ENCODE measurements around the gene CDH4.
"Not testable (repeated sequence)": the region's sequence is repeated elsewhere in the genome, so short reads cannot be mapped to it uniquely, and the experiment has no call there.

The CDH4 gene

GRCh38 chr20:61424628-61425420, 172.8 kb downstream of the CDH4 start:
- Histone ChIP-seq H3K27me3 (ENCODE audit: low read depth, low read length) (no peaks in the 10 kb centered on the region), H3K36me3 (ENCODE audit: control insufficient read depth in 1 of 2, insufficient read depth in 2 of 2, low read length in 2 of 2) (no peaks in the 10 kb centered on the region), H3K9me3 (ENCODE audit: control insufficient read depth in 1 of 2, low read length in 2 of 2) (peaks cover 0 to 6% of the 10 kb centered on the region in 2 donors), H3K27ac (ENCODE audit: low read length) (no peak overlapping the region), H3K4me1 (ENCODE audit: control insufficient read depth in 1 of 2, insufficient read depth in 2 of 2, low read length in 2 of 2) (no peaks in the 10 kb centered on the region), H3K4me3 (ENCODE audit: low read depth in 1 of 2, low read length in 2 of 2) (no peak overlapping the region)

GRCh38 chr20:61425541-61425991, 173.5 kb downstream of the CDH4 start:
- not testable (repeated sequence) for H3K27ac ChIP-seq (ENCODE audit: low read length); H3K9me3 ChIP-seq (ENCODE audit: control insufficient read depth in 1 of 2, low read length in 2 of 2); H3K27me3 ChIP-seq (ENCODE audit: low read depth, low read length); H3K4me1 ChIP-seq (ENCODE audit: control insufficient read depth in 1 of 2, insufficient read depth in 2 of 2, low read length in 2 of 2); H3K36me3 ChIP-seq (ENCODE audit: control insufficient read depth in 1 of 2, insufficient read depth in 2 of 2, low read length in 2 of 2); H3K4me3 ChIP-seq (ENCODE audit: low read depth in 1 of 2, low read length in 2 of 2)

DNA sequence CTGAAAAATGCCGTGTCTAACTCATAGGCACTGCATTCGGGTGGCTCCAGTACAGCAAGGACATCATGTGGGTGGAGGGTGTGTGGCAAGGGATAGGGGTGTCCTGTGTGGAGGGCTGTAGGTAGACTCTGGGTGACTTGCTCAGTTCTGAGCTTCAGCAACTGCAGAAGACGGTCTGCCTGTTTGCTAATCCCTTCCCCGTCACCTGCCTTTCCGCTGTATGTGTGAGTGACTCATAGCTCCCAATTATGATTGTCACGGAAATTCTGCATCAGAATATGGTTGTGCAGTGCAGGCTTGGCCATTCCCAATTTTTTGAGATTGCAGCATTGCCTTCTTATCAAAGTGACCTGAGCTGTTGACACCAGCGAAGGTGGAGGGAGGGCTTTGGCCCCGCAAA, 174.3 kb downstream of the CDH4 start:
- Histone ChIP-seq H3K27ac (ENCODE audit: low read length) (no peak overlapping the region), H3K4me1 (ENCODE audit: control insufficient read depth in 1 of 2, insufficient read depth in 2 of 2, low read length in 2 of 2) (no peaks in the 10 kb centered on the region), H3K36me3 (ENCODE audit: control insufficient read depth in 1 of 2, insufficient read depth in 2 of 2, low read length in 2 of 2) (no peaks in the 10 kb centered on the region), H3K4me3 (ENCODE audit: low read depth in 1 of 2, low read length in 2 of 2) (no peak overlapping the region), H3K27me3 (ENCODE audit: low read depth, low read length) (no peaks in the 10 kb centered on the region), H3K9me3 (ENCODE audit: control insufficient read depth in 1 of 2, low read length in 2 of 2) (no peaks in the 10 kb centered on the region)

- H3K9me3 ChIP-seq (ENCODE audit: control insufficient read depth in 1 of 2, low read length in 2 of 2): no peaks in the 10 kb centered on the region
- no peaks in the 10 kb centered on the region for H3K4me1 ChIP-seq (ENCODE audit: control insufficient read depth in 1 of 2, insufficient read depth in 2 of 2, low read length in 2 of 2)
- no peak overlapping the region for H3K27ac ChIP-seq (ENCODE audit: low read length)
- H3K27me3 ChIP-seq (ENCODE audit: low read depth, low read length): no peaks in the 10 kb centered on the region
- H3K36me3 ChIP-seq (ENCODE audit: control insufficient read depth in 1 of 2, insufficient read depth in 2 of 2, low read length in 2 of 2): no peaks in the 10 kb centered on the region
- H3K4me3 ChIP-seq (ENCODE audit: low read depth in 1 of 2, low read length in 2 of 2): no peak overlapping the region
These were observed 177.6 kb downstream of the CDH4 start for GRCh38 chr20:61429458-61430227.

- H3K27ac ChIP-seq (ENCODE audit: low read length): no peak overlapping the region
- H3K9me3 ChIP-seq (ENCODE audit: control insufficient read depth in 1 of 2, low read length in 2 of 2): no peaks in the 10 kb centered on the region
- no peaks in the 10 kb centered on the region for H3K36me3 ChIP-seq (ENCODE audit: control insufficient read depth in 1 of 2, insufficient read depth in 2 of 2, low read length in 2 of 2)
- no peaks in the 10 kb centered on the region for H3K27me3 ChIP-seq (ENCODE audit: low read depth, low read length)
- H3K4me3 ChIP-seq (ENCODE audit: low read depth in 1 of 2, low read length in 2 of 2): no peak overlapping the region
- H3K4me1 ChIP-seq (ENCODE audit: control insufficient read depth in 1 of 2, insufficient read depth in 2 of 2, low read length in 2 of 2): no peaks in the 10 kb centered on the region
These were observed 178.2 kb downstream of the CDH4 start for GRCh38 chr20:61430228-61430624.

GRCh38 chr20:61433176-61433575, 181.1 kb downstream of the CDH4 start:
- no peaks in the 10 kb centered on the region for H3K9me3 ChIP-seq (ENCODE audit: control insufficient read depth in 1 of 2, low read length in 2 of 2)
- no peaks in the 10 kb centered on the region for H3K27me3 ChIP-seq (ENCODE audit: low read depth, low read length)
- H3K36me3 ChIP-seq (ENCODE audit: control insufficient read depth in 1 of 2, insufficient read depth in 2 of 2, low read length in 2 of 2): no peaks in the 10 kb centered on the region
- H3K4me1 ChIP-seq (ENCODE audit: control insufficient read depth in 1 of 2, insufficient read depth in 2 of 2, low read length in 2 of 2): no peaks in the 10 kb centered on the region
- no peak overlapping the region for H3K4me3 ChIP-seq (ENCODE audit: low read depth in 1 of 2, low read length in 2 of 2)
- H3K27ac ChIP-seq (ENCODE audit: low read length): no peak overlapping the region

GRCh38 chr20:61433816-61434215, 181.8 kb downstream of the CDH4 start:
- H3K4me3 ChIP-seq (ENCODE audit: low read depth in 1 of 2, low read length in 2 of 2): no peak overlapping the region
- no peaks in the 10 kb centered on the region for H3K27me3 ChIP-seq (ENCODE audit: low read depth, low read length)
- no peaks in the 10 kb centered on the region for H3K36me3 ChIP-seq (ENCODE audit: control insufficient read depth in 1 of 2, insufficient read depth in 2 of 2, low read length in 2 of 2)
- no peak overlapping the region for H3K27ac ChIP-seq (ENCODE audit: low read length)
- H3K9me3 ChIP-seq (ENCODE audit: control insufficient read depth in 1 of 2, low read length in 2 of 2): no peaks in the 10 kb centered on the region
- H3K4me1 ChIP-seq (ENCODE audit: control insufficient read depth in 1 of 2, insufficient read depth in 2 of 2, low read length in 2 of 2): no peaks in the 10 kb centered on the region

DNA sequence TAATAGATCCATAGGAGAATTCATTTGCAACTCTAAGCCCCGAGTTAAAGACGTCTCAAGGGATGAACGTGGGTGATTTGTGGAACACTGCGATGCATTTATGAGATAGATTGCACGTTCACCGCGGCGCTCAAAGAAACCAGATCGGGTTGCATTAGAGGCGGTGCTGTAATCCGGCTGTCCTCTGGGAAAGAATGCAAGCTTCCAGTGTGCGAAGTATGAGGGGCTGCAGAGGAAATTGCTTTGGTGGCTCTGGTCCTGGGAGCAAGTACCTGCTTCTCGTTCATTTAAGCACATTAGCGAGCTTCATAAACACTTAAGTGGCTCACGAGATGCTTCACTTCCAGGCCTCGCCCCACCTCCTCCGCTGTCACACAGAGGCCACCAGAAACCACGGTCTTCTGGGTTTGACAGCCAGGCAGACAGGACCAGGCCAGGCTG, 182.3 kb downstream of the CDH4 start:
- Histone ChIP-seq H3K4me1 (ENCODE audit: control insufficient read depth in 1 of 2, insufficient read depth in 2 of 2, low read length in 2 of 2) (no peaks in the 10 kb centered on the region), H3K4me3 (ENCODE audit: low read depth in 1 of 2, low read length in 2 of 2) (no peak overlapping the region), H3K36me3 (ENCODE audit: control insufficient read depth in 1 of 2, insufficient read depth in 2 of 2, low read length in 2 of 2) (no peaks in the 10 kb centered on the region), H3K27me3 (ENCODE audit: low read depth, low read length) (no peaks in the 10 kb centered on the region), H3K9me3 (ENCODE audit: control insufficient read depth in 1 of 2, low read length in 2 of 2) (no peaks in the 10 kb centered on the region), H3K27ac (ENCODE audit: low read length) (no peak overlapping the region)

GRCh38 chr20:61435184-61435822, 183.2 kb downstream of the CDH4 start:
- H3K27me3 ChIP-seq (ENCODE audit: low read depth, low read length): no peaks in the 10 kb centered on the region
- H3K27ac ChIP-seq (ENCODE audit: low read length): no peak overlapping the region
- H3K9me3 ChIP-seq (ENCODE audit: control insufficient read depth in 1 of 2, low read length in 2 of 2): no peaks in the 10 kb centered on the region

DNA sequence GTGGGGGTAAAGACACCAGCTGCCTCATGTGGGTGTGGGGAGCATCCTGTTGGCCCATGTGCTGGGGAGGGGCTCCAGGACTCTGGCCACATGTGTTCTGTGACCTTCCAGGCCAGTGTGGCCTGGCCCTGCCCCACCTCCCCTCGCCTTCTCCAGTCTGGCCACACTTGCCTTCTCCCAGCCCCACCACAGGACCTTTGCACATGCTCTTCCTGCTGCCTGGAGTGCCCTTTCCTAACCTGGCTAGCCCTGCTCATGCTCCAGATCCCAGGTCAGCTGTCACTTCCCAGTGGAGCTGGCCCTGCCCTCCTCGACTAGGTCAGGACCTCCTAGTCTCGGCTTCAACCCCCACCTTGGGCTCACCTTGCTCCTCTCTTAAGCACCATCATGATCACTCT, 183.8 kb downstream of the CDH4 start:
- no peaks in the 10 kb centered on the region for H3K4me1 ChIP-seq (ENCODE audit: control insufficient read depth in 1 of 2, insufficient read depth in 2 of 2, low read length in 2 of 2)
- no peak overlapping the region for H3K4me3 ChIP-seq (ENCODE audit: low read depth in 1 of 2, low read length in 2 of 2)
- no peaks in the 10 kb centered on the region for H3K36me3 ChIP-seq (ENCODE audit: control insufficient read depth in 1 of 2, insufficient read depth in 2 of 2, low read length in 2 of 2)
- H3K27me3 ChIP-seq (ENCODE audit: low read depth, low read length): no peaks in the 10 kb centered on the region
- H3K27ac ChIP-seq (ENCODE audit: low read length): no peak overlapping the region
- H3K9me3 ChIP-seq (ENCODE audit: control insufficient read depth in 1 of 2, low read length in 2 of 2): no peaks in the 10 kb centered on the region

More at GRCh38 chr20:61435184-61435822, 183.2 kb downstream of the CDH4 start:
- Histone ChIP-seq H3K36me3 (ENCODE audit: control insufficient read depth in 1 of 2, insufficient read depth in 2 of 2, low read length in 2 of 2) (no peaks in the 10 kb centered on the region), H3K4me1 (ENCODE audit: control insufficient read depth in 1 of 2, insufficient read depth in 2 of 2, low read length in 2 of 2) (no peaks in the 10 kb centered on the region), H3K4me3 (ENCODE audit: low read depth in 1 of 2, low read length in 2 of 2) (no peak overlapping the region)

DNA sequence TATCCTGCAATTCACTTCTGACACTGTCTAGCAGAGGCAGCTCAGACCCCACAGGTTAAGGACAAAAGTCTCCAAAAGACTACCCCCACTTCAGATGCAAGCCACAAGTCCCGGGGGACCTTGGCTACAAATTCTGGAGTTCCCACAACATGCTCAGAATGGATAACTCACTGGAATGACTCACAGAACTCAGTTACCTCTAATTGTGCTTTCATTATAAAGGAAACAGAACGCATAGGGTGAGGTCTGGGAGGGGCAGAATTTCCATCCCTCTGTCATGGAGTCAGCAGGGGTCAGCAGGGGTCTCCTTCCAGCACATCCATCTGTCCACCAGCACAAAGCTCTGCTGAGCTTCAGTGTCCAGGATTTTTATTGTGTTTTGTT, 184.2 kb downstream of the CDH4 start:
- Histone ChIP-seq H3K27me3 (ENCODE audit: low read depth, low read length) (no peaks in the 10 kb centered on the region), H3K4me3 (ENCODE audit: low read depth in 1 of 2, low read length in 2 of 2) (no peak overlapping the region), H3K27ac (ENCODE audit: low read length) (no peak overlapping the region), H3K36me3 (ENCODE audit: control insufficient read depth in 1 of 2, insufficient read depth in 2 of 2, low read length in 2 of 2) (no peaks in the 10 kb centered on the region), H3K9me3 (ENCODE audit: control insufficient read depth in 1 of 2, low read length in 2 of 2) (no peaks in the 10 kb centered on the region), H3K4me1 (ENCODE audit: control insufficient read depth in 1 of 2, insufficient read depth in 2 of 2, low read length in 2 of 2) (no peaks in the 10 kb centered on the region)
